HG02870 (cell line): ENCODE data around the gene SH2D1A.
"Not testable (repeated sequence)": the region's sequence is repeated elsewhere in the genome, so short reads cannot be mapped to it uniquely, and the experiment has no call there.

Source experiments
- ATAC-seq: cut with Tn5 transposase; IDR thresholded peaks from one replicate; pipeline ENCODE4 v1.9.1; 2021; ENCODE audit warnings: mild to moderate bottlenecking, moderate library complexity; ENCODE audit not compliant: unreplicated experiment

Gene SH2D1A

GRCh38 chrX:124346117-124346876, at the start of gene SH2D1A:
TSS of gene SH2D1A (plus strand) at chrX:124346563. CDS start at chrX:124346643, 80 bp downstream.
- no peak for ATAC-seq

- ATAC-seq, result not testable (repeated sequence)
These were observed 47.0 kb upstream of the SH2D1A start for GRCh38 chrX:124299323-124299722.

DNA sequence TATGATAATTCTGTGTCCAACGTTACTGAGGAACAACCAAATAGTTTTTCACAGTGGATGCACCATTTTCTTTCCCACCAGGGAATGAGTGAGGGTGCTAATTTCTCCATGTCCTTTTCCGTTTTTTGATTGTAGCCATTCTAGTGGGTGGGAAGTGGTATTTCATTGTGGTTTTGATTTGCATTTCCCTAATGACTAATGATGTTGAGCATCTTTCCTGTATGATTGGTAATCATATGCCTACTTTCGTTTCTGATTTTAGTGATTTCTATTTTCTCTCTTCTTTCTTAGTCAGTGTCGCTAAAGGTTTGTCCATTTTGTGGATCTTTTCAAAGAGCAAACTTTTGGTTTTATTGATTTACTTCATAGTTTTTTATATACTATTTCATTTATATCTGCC, 46.0 kb upstream of the SH2D1A start:
- ATAC-seq, result no peak

DNA sequence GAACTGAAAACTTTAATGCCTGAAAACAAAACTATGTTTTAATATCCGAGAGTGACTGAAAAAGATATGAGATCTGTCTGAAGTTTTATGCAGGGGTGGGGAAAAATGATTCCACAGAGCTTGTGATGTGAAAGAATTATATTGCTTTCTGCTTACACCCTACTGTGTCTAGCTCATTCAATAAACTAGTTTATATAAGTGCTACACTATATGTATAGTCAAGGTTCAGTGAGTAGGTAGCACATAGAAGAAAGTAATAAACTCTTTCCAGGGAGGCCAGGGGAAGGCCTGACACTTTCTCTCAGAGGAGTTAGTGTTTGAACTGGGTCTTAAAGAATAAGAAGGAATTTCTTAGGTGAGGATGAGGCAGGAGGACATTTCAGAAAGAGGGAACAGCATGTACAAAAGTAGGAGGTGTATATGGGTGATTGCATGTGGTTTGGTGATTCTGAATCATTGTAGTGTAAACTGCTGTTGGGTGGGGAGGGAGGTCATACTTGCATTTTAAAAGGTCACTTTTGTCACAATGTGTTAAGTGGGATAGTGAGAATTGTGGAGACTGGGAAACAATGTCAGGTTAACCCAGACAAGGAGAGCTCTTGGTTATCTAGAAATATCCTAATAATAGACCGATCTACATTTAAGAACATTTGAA, 39.0 kb upstream of the SH2D1A start:
- no peak for ATAC-seq

GRCh38 chrX:124325732-124326131, 20.6 kb upstream of the SH2D1A start:
- no peak for ATAC-seq

GRCh38 chrX:124328765-124329164, 17.6 kb upstream of the SH2D1A start:
- ATAC-seq, result no peak

DNA sequence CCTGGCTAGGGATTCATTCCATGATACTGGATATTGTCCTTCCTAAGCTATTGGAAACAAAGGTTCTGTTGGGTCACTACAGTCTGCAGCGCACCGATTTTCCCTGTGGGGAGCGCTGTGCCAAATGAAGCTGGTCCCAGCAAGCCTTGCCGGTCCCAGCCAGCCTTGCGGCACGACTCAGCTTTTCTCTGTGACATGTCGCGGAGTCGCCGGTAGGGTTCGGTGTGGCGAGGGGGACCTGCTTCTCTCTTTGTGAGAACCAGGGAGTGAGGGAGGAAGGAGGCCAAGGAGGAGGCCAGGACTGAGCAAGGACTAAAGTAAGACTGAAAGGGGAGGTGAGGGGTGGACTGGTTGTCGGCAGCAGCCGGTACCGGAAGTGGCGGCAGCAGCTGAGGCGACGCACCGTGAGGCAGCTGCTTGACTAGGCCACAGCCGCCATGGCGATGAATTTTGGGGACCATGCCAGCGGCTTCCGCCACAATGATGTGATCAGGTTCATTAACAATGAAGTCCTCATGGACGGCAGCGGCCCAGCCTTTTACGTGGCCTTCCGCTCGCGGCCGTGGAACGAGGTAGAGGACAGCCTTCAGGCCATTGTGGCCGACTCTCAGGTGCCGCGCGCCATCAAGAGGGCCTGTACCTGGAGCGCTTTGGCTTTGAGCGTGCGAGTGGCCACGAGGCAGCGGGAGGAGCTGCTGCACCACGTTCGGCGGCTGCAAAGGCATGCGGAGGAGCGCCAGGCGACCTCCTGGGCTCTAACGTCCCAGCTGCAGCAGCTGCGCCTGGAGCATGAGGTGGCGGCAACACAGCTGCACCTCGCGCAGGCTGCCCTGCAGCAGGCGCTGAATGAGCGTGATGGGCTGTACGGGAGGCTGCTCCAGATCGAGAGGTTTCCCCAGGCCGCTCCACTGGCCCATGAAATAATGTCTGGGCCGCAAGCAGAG, 13.6 kb upstream of the SH2D1A start, which contains the start of gene TEX13D:
TEX13D (plus strand) TSS at position 180 of the 944 bp plus-strand sequence; CDS start at position 438, 258 bp downstream.
- no peak for ATAC-seq

- no peak for ATAC-seq
These were observed 12.5 kb upstream of the SH2D1A start for GRCh38 chrX:124333862-124334261.

DNA sequence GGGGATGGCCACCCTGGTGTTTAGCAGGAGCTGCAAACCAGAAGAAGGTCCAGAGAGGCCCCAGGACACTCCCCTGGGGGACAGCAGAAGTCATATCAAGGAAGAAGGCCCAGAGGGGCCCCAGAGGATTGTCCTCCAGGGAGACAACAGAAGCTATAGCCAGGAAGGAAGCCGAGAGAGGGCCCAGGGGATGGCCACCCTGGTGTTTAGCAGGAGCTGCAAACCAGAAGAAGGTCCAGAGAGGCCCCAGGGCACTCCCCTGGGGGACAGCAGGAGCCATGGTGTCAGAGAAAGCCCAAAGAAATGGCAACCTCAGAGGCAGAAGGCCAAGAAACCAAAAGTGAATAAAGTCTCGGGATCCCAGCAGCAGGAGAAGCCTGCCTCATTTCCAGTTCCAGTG, 11.8 kb upstream of the SH2D1A start:
- ATAC-seq, result not testable (repeated sequence)

DNA sequence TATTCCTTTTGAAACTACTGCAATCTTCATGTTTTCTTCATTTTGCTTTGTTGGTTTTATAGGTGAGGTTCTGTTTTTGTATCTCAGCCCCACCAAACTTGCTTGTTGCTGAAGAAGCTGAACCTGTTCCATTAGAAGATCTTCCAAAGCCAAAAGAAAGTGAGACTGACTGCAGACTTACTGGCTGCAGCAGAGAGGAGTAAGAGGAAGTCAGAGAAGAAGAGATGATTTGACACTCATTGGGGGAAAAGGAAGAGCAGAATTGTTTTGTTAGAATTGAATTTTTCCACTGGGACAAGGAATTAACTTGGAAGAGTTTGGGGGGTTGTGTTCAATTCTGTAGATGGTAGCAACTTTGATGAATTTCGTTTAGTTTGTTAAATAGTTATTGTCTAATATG, 10.8 kb upstream of the SH2D1A start:
- no peak for ATAC-seq

GRCh38 chrX:124337916-124338315, 8.4 kb upstream of the SH2D1A start:
- no peak for ATAC-seq

- ATAC-seq, result no peak
These were observed 7.4 kb upstream of the SH2D1A start for GRCh38 chrX:124338733-124339514.

DNA sequence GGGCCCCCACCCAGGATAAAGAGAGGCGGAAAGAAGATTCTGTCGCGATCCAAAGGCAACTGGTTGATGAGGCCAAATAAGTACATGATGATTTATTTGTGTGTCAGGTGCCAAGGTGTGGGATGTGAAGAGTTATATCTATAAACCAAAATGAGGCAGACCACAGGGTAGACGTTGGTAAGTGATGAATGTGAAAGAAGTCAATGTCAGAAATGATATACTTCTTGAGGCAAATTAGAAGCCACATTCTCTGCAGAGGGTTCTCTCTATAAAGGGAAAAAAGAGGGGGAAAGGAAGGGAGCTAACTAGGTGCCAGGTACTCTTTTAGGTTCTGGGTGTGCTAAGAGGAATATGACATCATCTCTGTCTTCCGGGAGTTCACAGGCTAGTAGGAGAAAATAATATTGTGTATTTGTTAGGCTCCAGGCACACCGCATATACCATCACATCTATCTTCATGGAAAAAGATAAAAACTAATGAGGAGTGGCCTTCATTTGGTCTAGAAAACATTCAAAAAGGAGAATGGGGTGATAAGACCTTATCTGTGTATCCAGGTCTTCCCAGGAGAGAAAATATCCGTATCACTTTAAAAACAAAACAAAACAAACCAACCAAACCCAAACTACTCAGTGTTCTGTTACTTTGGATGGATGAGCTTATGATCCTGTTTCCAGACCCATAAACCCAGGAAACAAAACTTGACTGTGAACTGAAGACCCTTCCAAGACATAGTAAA, 4.8 kb upstream of the SH2D1A start:
- ATAC-seq, result no peak

DNA sequence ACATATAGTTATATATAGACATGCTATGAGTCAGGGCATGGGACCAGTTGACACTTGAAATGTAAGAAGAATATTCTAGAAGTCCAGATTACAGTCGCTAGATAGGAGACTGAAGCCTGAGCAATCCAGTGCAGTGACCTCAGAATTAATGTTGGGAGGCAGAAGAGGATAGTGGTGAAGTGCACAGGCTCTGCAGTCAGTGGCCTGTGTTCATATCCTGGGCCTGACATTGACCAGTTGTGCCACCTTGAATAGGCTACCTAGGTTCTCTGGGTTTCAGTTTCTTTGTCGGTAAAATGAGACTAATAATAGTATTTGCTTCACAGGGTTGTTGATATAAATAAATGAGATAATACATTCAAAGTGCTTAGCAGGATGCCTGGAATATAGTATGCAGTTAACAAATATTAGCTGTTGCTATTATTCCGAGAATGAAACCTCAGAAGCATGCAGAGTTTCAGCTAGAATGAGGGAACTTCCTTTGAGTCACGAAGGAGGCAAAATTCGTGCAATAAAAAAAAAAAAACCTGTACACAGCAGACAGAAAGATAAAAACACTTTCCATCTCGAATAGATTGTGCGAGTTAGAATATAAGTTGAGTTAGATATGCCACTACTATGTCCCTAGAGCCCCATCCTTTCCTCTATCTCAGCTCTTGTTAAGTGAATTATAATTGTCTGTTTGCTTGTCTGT, 4.0 kb upstream of the SH2D1A start:
- ATAC-seq, result no peak

DNA sequence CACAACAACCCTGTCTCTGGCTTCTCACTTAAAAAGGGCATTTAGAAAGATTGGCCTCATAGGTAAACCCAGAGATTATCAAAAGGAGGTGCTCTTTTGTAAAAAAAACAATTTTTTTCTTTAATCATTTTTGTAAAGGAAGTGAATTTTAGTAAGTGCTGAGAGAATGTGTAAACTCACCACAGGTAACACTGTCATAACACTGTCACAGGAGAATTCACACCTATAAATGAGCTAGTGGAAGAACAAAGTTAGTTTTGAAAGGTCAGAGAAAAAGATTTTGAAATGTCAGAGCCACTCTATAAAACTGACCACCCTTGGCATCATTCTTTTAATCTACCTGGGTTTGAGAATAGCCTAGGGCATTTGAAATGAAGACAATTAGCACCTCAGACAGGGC, 3.3 kb upstream of the SH2D1A start:
- ATAC-seq, result no peak

DNA sequence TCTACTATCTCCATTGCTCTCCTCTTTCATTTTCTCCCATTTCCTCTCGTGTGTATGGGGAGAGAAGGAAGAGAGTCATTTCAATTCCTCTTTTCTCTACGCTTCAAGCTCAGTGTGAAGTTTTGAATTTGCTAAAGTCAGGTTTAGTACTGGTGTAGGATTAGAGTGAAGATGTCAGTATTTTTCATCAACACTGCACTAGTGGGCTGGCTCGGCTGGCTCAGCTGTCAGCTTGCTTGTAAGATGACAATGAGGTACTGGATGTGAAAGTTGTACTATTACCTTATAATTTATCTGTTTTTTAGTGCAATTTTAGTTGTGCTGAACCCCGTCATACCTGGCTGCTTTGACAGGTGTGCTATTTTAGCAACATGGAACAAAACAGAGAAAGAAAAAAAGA, 2.1 kb upstream of the SH2D1A start:
- no peak for ATAC-seq

- no peak for ATAC-seq
These were observed 496 bp downstream of the SH2D1A start for GRCh38 chrX:124346877-124347241.

DNA sequence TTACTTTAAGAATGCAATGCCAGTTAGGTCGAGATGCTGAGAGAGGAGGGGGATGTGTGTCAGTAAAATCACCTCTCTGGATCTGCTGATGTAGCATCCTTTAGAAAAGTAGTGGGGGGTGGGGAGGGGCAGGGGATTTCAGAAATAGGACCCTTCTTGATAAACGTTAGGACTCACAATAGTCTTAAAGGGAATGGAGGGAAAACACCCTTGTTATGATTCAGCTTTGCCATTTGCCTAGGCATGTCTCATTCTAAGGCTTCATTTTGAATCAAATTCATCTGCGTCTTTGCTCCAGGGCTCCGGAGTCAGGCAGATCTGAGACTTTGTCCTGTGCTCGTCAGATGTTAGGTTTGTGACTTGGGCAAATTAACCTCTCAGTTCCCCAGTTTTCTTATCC, 879 bp downstream of the SH2D1A start:
- ATAC-seq, result no peak

DNA sequence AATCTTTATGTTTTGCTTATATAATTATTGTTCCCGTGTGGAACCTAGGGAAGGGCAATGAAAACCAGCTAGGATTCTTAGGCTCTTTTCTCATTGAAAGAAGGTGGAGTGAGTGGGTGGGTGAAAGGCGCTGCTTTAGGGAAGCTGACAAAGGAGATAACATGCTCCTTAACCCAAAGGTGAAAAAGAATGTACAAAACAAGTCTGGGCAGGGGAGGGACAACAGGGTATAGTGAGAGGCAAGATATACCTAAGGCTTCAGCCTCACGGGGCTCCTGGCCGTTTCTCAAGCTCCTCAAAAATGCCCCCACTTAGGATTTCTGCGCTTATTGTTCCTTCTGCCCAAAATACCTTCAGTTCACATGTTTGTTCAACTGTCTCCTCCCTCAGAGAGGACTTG, 1.8 kb downstream of the SH2D1A start:
- no peak for ATAC-seq
